NCI-H226 (cell line): ENCODE measurements around the gene PGAP2.

Experiments used
- DNase-seq: peaks from one replicate; pipeline ENCODE4 v3.0.0-alpha.2; 2015

The PGAP2 gene

DNA sequence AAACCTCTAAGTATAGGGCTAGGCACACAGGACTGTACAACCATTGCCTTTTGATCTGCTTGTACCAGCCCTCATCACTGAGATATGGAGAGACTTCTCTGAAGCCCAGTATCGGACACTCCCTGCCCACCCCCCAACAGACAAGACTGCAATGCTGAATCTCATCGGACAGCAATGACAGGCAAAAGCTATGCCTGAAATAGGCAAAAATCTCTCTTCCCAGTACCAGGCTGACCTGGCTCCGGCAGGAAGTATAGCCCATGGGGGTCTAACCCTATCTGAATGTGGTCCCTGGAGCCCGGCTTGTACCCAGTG, 25.9 kb downstream of the PGAP2 start:
- DNase-seq = no peak

DNA sequence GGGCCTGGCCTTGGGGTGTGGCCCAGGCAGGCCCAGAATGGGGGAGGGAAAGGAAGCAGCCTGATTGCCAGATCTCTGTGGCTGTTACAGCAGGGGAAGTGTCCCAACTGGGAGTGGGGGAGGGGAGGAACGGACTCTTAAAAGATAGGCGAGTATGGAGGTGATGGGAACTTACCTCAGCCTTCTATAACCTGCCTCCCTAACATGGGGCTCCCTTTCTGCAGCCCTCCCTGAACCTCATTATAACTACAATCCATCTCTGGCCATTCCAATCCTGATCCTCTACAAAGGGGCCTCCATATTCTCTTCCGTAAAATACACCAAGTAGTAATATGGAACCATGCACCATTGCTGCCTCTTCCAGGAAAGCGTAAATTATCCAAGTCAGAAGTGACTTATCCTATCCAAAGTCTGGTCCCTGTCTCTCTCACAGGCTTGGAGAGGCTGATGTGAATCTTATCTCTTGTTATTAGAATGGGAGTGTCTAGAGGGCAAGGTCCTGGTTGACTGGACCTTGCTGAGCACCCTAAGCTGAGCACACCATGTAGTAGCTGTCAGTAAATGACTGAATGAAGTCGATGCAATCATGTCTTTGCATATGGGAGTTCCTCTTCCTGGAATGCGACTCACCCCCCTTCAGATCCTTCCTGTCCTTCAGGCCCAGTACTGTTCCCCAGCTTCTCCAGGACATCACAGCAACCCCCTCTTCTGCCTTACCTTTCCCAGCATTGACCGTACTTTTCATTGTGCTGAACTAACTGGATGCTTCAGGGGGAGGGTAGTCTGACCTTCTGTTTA, 26.5 kb downstream of the PGAP2 start:
- peak; percentile 31 for DNase-seq

DNA sequence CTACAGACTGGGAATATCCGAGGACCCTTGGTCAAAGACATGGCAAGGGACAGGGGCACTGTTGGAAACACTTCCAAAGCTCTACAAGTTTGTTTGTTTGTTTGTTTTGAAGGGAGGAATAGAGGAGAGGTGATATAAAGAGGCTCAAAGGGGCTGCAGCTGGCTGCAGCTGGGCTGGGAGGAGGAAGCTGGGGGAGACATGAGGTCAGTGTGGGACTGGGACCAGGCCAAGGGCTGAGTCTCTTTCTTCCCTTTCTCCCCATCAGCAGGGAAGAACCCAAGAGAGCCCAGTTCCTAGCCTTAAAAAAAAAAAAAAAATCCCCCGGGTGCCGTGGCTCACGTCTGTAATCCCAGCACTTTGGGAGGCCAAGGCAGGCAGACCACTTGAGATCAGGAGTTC, 27.4 kb downstream of the PGAP2 start:
- DNase-seq = no peak

DNA sequence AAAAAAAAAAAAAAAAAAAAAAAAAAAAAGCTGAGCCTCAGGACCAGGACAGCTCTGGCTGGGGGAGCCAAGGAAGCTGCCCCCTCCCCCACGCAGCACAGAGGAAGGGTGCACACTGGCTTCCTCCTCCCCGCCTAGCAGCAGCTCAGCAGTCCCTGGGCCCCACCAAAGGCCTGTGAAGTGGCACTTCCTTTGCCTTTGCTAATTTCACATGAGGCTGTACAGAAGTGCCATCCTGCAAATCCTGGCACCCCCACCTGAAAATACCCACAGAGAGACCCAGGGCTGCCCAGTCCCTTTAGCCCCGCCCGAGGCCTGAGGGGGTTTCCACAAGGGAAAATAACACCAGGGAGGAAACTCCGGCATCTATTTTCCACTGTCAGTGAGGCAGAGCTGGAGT, 28.5 kb downstream of the PGAP2 start:
- no peak for DNase-seq

DNA sequence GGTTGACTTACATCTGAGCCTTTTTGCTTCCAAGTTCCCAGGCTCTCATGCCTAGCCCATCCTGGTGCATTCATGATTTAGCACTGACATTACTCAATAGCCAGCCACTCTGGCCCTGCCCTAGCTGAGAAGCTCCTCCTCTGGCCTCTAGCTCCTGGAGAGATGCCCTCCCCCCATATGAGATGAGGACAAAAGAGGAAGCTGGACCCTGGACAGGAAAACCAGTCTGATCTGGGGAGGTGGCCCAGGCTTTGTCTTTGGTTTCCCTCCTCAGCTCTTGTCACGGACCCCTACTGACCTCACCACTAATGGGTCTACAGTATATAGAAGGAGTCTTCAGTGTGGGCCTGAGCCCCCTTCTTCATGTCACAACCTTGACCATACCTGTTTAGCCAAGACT, 29.4 kb downstream of the PGAP2 start:
- DNase-seq = peak; percentile 47

DNA sequence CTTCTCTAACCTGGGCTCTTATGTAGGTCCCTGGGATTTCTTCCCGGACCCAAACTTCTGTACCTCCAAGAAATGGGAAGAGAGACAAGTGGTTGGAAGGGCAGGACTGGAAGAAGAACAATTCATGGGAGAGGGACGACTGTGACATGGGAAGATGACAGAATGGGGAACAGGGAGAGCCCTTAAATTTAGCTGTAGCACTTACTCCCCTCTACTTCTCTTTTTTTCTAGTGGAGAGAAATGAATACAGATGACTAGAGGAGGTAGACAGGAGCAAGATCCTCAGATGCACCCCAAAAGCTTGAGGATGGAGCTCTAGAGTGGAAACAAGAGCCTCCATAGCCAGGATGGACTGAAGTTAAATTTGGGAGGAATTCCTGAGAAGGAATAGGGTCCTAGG, 30.1 kb downstream of the PGAP2 start:
- DNase-seq = no peak

DNA sequence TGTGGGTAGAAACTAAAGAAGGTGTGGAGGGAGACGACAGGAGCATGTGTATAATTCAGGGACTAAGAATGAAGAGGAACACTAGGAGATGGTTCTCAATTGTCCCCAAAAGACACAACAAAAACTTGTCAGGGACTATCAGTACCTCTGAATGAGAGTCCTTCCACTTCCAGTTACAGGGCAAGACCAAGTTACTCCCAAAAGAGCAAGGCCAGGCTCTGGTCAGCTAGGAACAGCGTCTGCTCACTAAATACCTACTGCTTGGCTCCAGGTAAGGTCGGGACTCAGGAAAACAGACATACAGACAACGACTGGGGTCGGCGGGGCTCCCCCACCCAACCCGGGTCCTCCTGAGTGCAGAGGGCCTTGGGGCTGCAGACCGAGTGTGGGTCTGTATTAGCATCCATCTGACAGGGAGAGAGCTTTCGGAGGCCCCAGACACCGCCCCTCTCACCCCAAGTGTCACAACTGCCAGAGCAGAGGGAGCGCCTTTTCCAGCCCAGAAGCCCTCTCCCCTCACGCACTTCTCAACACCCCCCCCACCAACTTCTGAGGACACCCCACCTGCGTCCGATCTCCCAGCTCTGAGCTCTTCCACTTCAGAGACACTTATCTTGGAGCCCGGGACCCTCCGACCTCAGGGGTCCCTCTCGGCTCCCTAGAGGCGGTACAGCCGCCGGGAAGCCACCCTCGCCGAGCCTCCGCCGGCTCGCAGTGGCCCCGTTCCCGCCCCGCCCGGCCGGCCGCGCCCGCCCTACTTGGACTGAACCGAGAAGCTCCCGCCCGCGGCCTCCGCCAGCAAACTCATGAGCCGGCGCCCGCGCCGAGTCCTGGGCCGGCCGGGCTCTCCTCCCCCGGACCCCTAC, 31.9 kb downstream of the PGAP2 start:
- DNase-seq = no peak

DNA sequence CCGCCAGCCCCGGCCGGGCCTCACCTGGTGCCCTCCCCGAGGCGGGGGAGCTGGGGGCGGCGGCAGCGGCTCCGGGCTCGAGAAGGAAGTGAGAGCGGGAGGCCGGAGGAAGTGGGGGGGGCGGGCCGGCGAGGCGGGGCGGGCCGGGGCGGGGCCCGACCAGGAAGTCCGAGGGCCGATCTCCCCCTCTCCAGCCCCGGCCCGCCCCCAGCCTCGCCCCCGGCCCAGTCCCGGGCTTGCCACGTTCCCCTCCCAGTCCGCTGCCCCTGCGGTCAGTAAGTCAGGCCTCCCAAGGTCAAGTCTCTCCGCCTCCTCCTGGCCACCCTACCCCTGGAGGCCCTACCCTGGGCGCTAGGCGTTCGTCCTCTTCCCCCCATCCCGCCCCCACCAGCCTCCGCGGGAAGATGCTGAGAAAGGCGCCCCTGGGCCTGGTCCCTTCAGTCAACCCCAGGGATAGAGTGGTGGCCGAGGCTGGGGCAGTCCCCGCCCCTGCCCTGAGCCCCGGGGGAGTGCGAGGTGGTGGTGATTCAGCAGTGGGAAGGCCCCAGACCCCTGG, 32.6 kb downstream of the PGAP2 start, which contains the start of gene RHOG:
RHOG (minus strand) TSS at position 90 of the 556 bp plus-strand sequence. CDS start 12,821 bp downstream, outside the sequence.
- DNase-seq = peak; percentile 93

DNA sequence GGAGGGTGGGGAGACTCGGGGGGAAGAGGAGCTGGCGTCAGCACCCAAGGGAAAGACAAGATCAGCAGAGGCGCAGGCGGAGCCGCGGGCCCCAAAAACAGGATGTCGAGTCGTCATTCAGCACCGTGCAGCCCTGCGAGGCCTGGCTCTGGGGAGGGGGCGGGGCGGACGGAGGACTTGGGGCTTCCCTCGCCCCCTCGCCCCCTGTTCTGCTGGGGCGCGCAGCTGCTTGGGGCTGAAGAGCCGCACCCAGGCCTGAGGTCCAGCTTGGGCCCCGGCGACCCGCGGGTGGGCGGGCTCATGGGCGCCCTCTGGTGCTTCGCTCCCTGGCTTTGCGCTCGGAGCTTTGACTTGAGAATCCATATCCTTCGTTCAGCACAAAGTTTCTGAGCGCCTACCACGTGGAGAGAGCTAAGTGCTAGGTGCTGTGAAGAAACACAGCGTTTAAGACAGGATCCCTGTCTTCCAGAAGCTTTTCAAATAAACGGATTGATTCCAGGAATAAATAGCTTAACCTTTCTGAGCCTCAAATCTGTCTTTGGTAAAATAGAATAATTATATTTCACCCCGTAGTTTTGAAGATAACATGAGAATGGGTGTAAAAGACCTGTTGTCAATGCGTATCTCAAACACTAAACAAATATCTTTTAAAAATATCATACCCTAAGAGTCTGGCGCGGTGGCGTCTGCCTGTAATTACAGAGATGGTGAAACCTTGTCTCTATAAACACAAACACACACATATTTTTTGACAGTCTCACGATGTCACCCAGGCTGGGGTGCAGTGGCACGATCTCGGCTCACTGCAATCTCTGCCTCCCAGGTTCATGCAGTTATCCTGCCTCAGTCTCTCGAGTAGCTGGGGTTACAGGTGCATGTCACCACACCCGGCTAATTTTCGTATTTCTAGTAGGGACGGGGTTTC, 33.3 kb downstream of the PGAP2 start:
- no peak for DNase-seq

DNA sequence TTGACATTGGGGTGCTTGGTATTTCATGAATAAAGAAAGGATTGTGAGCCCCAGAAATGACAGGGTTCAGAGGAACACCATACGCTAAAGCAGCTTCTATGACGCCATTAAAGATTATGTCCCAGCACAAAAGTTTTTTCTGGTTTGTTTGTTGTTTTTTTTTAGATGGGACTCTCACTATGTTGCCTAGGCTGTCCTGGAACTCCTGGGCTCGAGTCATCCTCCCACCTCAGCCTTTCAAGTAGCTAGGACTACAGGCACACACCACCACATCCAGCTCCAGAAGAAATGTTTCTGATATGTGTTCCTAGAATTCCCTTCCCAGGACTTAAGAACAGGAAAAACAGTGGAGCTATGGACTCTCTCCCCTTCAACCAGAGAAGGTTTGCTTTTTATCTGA, 35.0 kb downstream of the PGAP2 start:
- DNase-seq = no peak

DNA sequence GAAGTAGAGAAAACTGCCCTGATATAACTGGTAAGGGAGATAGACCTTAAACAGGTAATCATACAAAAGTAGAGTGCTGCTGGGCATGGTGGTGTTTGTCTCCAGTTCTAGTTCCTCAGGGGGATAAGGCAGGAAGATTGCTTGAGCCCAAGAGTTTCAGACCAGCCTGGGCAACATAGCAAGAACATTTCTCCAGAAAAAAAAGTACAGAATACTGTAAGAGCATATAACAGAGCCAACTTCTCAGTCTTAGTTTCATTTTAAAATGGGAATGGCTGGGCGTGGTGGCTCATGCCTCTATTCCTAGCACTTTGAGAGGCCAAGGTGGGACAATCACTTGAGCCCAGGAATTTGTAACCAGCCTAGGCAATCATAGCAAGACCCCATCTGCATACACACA, 36.9 kb downstream of the PGAP2 start:
- no peak for DNase-seq

DNA sequence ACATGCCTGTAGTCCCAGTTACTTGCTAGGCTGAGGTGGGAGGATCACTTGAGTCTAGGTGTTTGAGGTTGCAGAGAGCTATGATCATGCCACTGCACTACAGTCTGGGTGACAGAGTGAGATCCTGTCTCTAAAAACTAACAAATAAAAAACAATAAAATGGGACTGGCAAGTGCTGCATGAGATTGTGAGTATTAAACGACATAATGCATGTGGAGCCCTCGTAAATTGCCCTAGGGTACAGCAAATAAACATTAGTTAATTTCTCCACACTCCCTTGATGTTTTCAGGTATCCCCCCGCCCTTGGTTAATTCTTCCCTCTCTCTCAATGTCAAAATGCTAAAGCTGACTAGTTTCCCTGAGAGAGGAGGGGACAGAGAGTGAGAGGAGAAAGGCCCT, 37.3 kb downstream of the PGAP2 start:
- DNase-seq = no peak

DNA sequence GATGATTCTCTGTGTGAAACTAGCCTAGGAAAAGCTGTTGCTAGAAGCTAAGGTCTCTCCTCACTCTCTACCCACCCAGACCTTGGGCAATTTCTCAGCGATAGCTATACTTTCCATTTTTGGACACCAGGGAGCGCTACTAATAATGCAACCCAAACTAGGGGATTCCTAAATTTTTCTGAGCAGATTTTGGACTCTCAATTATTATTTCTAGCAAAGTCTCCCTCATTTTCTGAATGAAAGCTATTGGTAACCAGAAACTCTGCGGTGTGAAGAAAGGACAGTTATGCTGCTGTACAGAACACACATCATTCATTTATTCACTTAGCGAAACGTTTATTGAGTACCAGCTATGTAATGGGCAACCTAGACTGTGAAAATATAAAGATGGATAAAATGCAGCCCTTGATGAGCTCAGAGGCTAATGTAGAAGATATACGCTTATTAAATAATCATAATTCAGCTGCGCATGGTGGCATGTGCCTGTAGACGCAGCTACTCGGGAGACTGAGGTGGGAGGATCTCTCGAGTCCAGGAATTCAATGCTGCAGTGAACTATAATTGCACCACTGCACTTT, 41.0 kb downstream of the PGAP2 start:
- DNase-seq = no peak

DNA sequence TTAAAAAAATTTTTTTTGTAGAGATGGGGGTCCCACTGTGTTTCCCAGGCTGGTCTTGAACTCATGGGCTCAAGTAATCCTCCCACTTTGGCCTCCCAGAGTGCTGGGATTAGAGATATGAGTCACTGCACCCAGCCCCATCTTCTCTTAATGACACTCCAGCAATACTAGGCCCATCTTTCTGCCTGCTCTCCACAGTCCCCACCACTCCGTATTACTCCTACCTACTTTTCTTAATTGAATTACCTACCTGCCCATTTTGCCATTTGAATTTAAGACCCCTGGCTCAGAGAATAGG, 45.1 kb downstream of the PGAP2 start:
- no peak for DNase-seq

DNA sequence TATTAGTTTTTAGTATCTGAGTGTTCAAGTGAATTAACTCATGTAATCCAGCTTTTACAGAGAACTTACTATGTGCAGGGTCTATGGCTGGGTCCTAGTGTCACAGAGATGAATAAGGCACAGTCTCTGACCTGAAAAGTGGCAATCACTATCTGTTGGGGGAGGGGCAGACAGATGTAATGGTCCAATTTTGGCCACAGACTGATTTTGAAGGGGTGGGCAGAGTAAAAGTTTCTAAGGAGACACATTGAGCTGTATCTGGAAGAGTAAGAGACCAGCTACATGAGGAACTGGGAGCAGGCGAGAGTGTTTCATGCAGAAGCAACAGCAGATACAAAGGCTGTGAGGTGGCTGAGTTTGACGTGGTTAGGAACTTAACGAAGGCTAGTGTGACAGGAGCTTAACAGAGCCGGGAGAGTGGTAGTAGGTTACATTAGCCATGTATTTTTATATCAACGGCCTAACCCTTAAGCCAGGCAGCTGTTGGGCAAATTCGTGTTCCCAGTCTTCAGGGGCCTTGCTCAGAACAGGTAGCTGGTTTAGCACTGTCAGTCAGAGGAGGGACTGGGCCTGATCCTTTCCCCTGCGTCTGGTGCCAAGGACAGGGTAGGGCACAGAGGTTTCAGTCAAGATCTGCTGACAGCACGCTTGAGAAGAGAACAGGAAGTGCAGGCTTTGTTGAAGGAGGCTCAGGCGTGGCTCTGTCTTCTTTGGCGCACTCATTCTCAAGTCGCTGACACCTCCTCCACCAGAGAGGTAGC, 45.7 kb downstream of the PGAP2 start:
- no peak for DNase-seq

DNA sequence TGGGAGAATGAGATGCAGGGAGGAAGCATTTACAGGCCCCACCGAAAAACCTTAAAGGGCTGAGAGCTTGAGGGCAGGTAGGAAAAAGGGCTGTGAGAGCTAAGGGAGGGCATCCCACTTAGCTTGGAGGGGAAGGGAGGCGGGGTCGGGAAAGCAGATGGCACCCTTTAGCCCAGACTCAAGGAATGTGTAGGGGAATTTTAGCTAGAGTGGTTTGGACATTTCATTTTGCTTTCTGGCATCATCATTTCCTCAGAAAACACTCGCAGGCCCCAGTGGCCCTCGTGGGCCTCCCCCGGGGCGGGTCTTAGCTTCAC, 46.3 kb downstream of the PGAP2 start:
- DNase-seq = no peak

DNA sequence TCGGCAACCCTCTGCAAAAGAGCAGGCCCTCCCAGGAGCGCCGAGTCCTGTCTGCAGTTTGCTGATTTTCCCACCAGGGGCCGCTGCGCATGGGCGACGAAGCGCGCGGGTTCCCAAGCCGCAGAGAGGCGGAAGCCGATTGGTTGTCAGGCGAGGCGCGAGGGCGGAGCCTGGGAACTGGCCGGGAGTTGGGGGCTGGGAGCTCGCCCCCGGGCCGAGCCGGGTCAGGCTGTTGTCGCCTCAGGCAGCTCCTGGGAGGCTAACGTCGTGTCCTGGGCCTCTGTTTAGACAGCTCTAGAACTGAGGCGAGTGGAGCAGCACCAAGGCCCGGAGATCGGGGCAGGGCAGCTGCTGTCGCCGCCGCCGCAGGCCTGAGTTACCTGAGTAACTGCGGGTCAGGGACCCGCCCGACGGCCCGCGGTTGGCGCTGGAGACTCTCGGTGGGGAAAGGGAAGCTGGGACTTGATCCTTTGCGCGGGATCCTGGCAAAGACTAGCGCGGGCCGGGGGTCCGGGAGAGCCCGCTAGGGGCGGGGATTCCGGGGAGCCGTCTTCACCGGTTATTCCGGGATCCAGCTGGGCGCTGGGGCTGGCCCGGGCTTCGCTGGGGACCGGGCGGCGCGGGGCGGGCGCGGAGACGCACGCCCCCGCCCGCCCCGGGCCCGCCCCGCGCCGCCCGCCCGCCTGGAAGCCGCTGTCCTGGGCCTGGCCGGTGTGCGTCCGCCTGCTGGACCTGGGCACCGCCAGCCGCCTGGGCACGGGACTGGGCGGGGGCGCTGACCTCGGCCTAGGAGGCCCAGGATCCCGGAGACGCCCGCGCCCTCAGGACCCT, 46.8 kb downstream of the PGAP2 start, which contains the start of gene STIM1:
STIM1 (plus strand) TSS at position 688 of the 831 bp plus-strand sequence. CDS start 607 bp downstream, outside the sequence.
- DNase-seq = peak; percentile 87

DNA sequence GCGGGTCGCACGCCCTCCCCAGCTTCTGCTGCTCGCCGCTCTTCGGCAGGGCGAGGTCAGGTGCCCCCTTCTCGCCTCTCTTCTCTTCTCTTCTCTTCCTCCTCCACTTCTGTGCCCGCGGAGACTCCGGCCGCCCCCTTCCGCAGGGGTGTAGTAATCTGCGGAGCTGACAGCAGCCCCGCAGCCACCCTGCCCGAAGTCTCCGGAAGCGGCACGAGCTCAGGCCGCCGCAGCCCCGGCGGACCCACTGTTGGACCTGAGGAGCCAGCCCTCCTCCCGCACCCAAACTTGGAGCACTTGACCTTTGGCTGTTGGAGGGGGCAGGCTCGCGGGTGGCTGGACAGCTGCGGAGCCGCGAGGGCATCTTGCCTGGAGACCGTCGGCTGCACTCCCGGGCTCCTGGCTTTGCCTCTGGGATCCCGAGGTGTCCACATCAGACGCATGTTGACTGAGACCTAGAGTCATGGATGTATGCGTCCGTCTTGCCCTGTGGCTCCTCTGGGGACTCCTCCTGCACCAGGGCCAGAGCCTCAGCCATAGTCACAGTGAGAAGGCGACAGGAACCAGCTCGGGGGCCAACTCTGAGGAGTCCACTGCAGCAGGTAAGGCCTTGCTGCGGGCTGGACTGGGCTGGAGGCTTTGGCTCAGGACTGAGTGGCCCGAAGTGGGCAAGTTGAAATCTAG, 47.6 kb downstream of the PGAP2 start:
- DNase-seq = no peak

DNA sequence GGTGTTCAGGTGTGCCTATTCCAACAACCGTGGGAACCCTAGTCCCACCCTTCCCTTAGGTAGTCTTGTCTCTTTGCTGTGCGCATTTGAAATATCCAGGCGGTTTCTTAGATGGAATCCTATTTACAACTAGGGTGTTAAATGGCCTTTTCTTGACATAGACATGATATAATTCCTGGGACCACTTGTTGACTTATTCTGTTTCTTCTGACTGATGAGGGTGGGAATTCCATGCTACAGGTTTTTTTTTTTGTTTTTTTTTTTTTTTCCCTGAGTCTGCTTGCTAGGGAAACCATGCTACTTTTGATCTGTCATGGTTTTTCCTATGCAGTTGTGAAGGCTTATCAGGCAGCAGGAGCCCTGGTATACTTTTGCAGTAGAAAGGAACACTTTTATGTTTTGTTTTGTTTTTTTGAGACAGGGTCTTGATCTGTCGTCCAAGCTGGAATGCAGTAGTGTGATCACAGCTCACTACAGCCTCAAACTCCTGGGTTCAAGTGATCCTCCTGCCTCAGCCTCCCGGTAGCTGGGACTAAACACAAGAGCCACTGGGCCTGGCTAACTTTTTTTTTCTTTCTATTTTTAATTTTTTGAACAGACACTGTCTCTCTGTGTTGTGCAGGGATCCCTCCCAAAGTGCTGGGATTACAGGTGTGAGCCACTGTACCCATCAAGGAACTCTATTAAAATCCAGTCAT, 48.6 kb downstream of the PGAP2 start:
- no peak for DNase-seq

DNA sequence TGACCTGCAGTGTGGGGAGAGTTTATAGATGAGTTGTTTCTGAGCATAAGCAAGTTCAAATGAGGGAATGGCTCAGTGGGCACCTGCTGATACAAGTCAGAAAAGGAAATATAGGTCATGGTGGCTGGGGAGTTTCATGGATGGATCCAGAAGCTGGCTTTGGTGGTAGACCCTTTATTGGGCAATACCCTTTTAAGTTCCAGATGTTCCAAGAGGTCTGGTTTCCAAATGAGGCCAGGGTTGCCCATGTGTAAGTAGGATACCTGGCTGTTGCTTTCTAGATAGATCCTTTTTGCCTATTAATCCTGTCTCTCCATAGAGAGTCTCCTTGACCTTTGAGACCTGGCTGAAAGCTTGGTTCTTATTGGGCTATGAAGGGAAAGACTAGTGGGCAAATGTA, 49.3 kb downstream of the PGAP2 start:
- DNase-seq = no peak
